ENCODE measurements around the gene DOCK7.
A peak's percentile ranks its signal among the peaks of the same experiment; 100 is the strongest.
"Not testable (repeated sequence)": the region's sequence is repeated elsewhere in the genome, so short reads cannot be mapped to it uniquely, and the experiment has no call there.

DOCK7 gene

GRCh38 chr1:62687903-62688686 is at the start of gene DOCK7:
DOCK7 (minus strand) TSS chr1:62688386; CDS start chr1:62688264, 122 bp downstream.
- peak in 1 of 2 donors; percentile 7 for DNase-seq (ENCODE audit: low read depth in 2 of 2)

- DNase-seq (ENCODE audit: low read depth in 2 of 2), result no peak
These were observed 47.4 kb upstream of the DOCK7 start for GRCh38 chr1:62735491-62736171.

- DNase-seq (ENCODE audit: low read depth in 2 of 2), result no peak
These were observed 44.1 kb upstream of the DOCK7 start for GRCh38 chr1:62732331-62732730.

GRCh38 chr1:62728963-62729362 is 40.8 kb upstream of the DOCK7 start:
- no peak for DNase-seq (ENCODE audit: low read depth in 2 of 2)

GRCh38 chr1:62727656-62728407 is 39.6 kb upstream of the DOCK7 start:
- DNase-seq (ENCODE audit: low read depth in 2 of 2), result no peak

- no peak for DNase-seq (ENCODE audit: low read depth in 2 of 2)
These were observed 37.8 kb upstream of the DOCK7 start for GRCh38 chr1:62726011-62726442.

- DNase-seq (ENCODE audit: low read depth in 2 of 2), result no peak
These were observed 37.1 kb upstream of the DOCK7 start for GRCh38 chr1:62725255-62725654.

GRCh38 chr1:62724430-62724829 is 36.2 kb upstream of the DOCK7 start:
- DNase-seq (ENCODE audit: low read depth in 2 of 2), result no peak

- no peak for DNase-seq (ENCODE audit: low read depth in 2 of 2)
These were observed 35.7 kb upstream of the DOCK7 start for GRCh38 chr1:62723883-62724282.

GRCh38 chr1:62722796-62723195 is 34.6 kb upstream of the DOCK7 start:
- DNase-seq (ENCODE audit: low read depth in 2 of 2), result no peak

GRCh38 chr1:62720946-62721554 is 32.9 kb upstream of the DOCK7 start:
- DNase-seq (ENCODE audit: low read depth in 2 of 2), result no peak

GRCh38 chr1:62718400-62718799 is 30.2 kb upstream of the DOCK7 start:
- DNase-seq (ENCODE audit: low read depth in 2 of 2), result not testable (repeated sequence)

- no peak for DNase-seq (ENCODE audit: low read depth in 2 of 2)
These were observed 29.3 kb upstream of the DOCK7 start for GRCh38 chr1:62717483-62717882.

GRCh38 chr1:62716397-62716796 is 28.2 kb upstream of the DOCK7 start:
- no peak for DNase-seq (ENCODE audit: low read depth in 2 of 2)

- DNase-seq (ENCODE audit: low read depth in 2 of 2), result no peak
These were observed 24.4 kb upstream of the DOCK7 start for GRCh38 chr1:62712336-62713243.

GRCh38 chr1:62707744-62708120 is 19.5 kb upstream of the DOCK7 start:
- DNase-seq (ENCODE audit: low read depth in 2 of 2), result no peak

GRCh38 chr1:62706985-62707743 is 19.0 kb upstream of the DOCK7 start:
- no peak for DNase-seq (ENCODE audit: low read depth in 2 of 2)

- DNase-seq (ENCODE audit: low read depth in 2 of 2), result not testable (repeated sequence)
These were observed 10.0 kb upstream of the DOCK7 start for GRCh38 chr1:62698161-62698560.

- not testable (repeated sequence) for DNase-seq (ENCODE audit: low read depth in 2 of 2)
These were observed 6.3 kb upstream of the DOCK7 start for GRCh38 chr1:62694479-62694878.

GRCh38 chr1:62693123-62693522 is 4.9 kb upstream of the DOCK7 start:
- no peak for DNase-seq (ENCODE audit: low read depth in 2 of 2)
